ENCODE data around the gene ADAMTS12. TPM values are rescaled to one million over a fixed set of nuclear protein-coding genes. Genes with fewer than 3 reads are reported as not detected.

ADAMTS12 gene
- polyA plus RNA-seq, 3 donors: 13.5 to 18.0 (median 15.8) TPM

GRCh38 chr5:33807771-33808170 is 84.0 kb downstream of the ADAMTS12 start:
- no peak for DNase-seq

GRCh38 chr5:33806738-33807442 is 84.9 kb downstream of the ADAMTS12 start:
- DNase-seq: no peak

- no peak for DNase-seq
Measured at GRCh38 chr5:33801292-33801691, 90.5 kb downstream of the ADAMTS12 start.

- DNase-seq: no peak
Measured at GRCh38 chr5:33800241-33800950, 91.4 kb downstream of the ADAMTS12 start.

- DNase-seq: no peak
Measured at GRCh38 chr5:33795496-33795895, 96.3 kb downstream of the ADAMTS12 start.

- DNase-seq: no peak
Measured at GRCh38 chr5:33794550-33795181, 97.1 kb downstream of the ADAMTS12 start.

GRCh38 chr5:33793836-33794549 is 97.8 kb downstream of the ADAMTS12 start:
- DNase-seq: no peak

- no peak for DNase-seq
Measured at GRCh38 chr5:33793276-33793675, 98.5 kb downstream of the ADAMTS12 start.

GRCh38 chr5:33792559-33792958 is 99.2 kb downstream of the ADAMTS12 start:
- DNase-seq: no peak

- no peak for DNase-seq
Measured at GRCh38 chr5:33789567-33789957, 102.2 kb downstream of the ADAMTS12 start.

GRCh38 chr5:33788922-33789566 is 102.7 kb downstream of the ADAMTS12 start:
- no peak for DNase-seq

- DNase-seq: no peak
Measured at GRCh38 chr5:33785571-33785970, 106.2 kb downstream of the ADAMTS12 start.

- no peak for DNase-seq
Measured at GRCh38 chr5:33781286-33781685, 110.5 kb downstream of the ADAMTS12 start.

- no peak for DNase-seq
Measured at GRCh38 chr5:33776151-33776660, 115.6 kb downstream of the ADAMTS12 start.

- DNase-seq: no peak
Measured at GRCh38 chr5:33774341-33774740, 117.4 kb downstream of the ADAMTS12 start.

GRCh38 chr5:33772380-33772897 is 119.4 kb downstream of the ADAMTS12 start:
- no peak for DNase-seq

GRCh38 chr5:33769968-33770367 is 121.8 kb downstream of the ADAMTS12 start:
- no peak for DNase-seq

- no peak for DNase-seq
Measured at GRCh38 chr5:33769196-33769595, 122.6 kb downstream of the ADAMTS12 start.

- DNase-seq: no peak
Measured at GRCh38 chr5:33766023-33766422, 125.8 kb downstream of the ADAMTS12 start.

- DNase-seq: no peak
Measured at GRCh38 chr5:33764786-33765185, 127.0 kb downstream of the ADAMTS12 start.

GRCh38 chr5:33763435-33763834 is 128.4 kb downstream of the ADAMTS12 start:
- DNase-seq: no peak

All from renal pelvis (tissue), 4 donors.